GM18505 (cell line): ENCODE data around the gene PRLH.
"Not testable (repeated sequence)": the region's sequence is repeated elsewhere in the genome, so short reads cannot be mapped to it uniquely, and the experiment has no call there.

Source experiments
- ATAC-seq: cut with Tn5 transposase; IDR thresholded peaks from one replicate; pipeline ENCODE4 v1.9.1; 2021; ENCODE audit not compliant: unreplicated experiment
- POLR2A ChIP-seq: IDR thresholded peaks from 4 replicates; pipeline ENCODE4 v1.6.1; 2011; ENCODE audit warnings: borderline replicate concordance; ENCODE audit not compliant: insufficient read depth, insufficient read length; ENCODE audit errors: extremely low read depth

The PRLH gene

GRCh38 chr2:237591141-237591881, 24.9 kb downstream of the PRLH start:
- ATAC-seq: no peak
- TF ChIP-seq POLR2A: no peak

- no peak for TF ChIP-seq POLR2A
- no peak for ATAC-seq
Measured at GRCh38 chr2:237592425-237592980, 26.1 kb downstream of the PRLH start.

GRCh38 chr2:237593036-237593435, 26.7 kb downstream of the PRLH start:
- no peak for TF ChIP-seq POLR2A
- ATAC-seq: no peak

- no peak for ATAC-seq
Measured at GRCh38 chr2:237593596-237594320, 27.4 kb downstream of the PRLH start.

GRCh38 chr2:237594514-237594871, 28.1 kb downstream of the PRLH start:
- TF ChIP-seq POLR2A: no peak
- ATAC-seq: no peak

More at GRCh38 chr2:237593596-237594320, 27.4 kb downstream of the PRLH start:
- no peak for TF ChIP-seq POLR2A

- ATAC-seq: not testable (repeated sequence)
Measured at GRCh38 chr2:237595829-237596519, 29.6 kb downstream of the PRLH start.

- TF ChIP-seq POLR2A: no peak
- ATAC-seq: no peak
Measured at GRCh38 chr2:237596520-237597195, 30.3 kb downstream of the PRLH start.

- no peak for TF ChIP-seq POLR2A
- no peak for ATAC-seq
Measured at GRCh38 chr2:237597196-237598145, 31.1 kb downstream of the PRLH start.

- ATAC-seq: no peak
Measured at GRCh38 chr2:237598468-237599208, 32.3 kb downstream of the PRLH start.

GRCh38 chr2:237599465-237600110, 33.2 kb downstream of the PRLH start:
- ATAC-seq: no peak
- no peak for TF ChIP-seq POLR2A

More at GRCh38 chr2:237598468-237599208, 32.3 kb downstream of the PRLH start:
- TF ChIP-seq POLR2A: no peak
